Endodermal cell (in vitro differentiated cells): ENCODE data around the gene ELMO2. TPM values are rescaled to one million over a fixed set of nuclear protein-coding genes. Genes with fewer than 3 reads are reported as not detected.

Source experiments
- DNase-seq: peaks from one replicate; pipeline ENCODE4 v3.0.0-alpha.2; 2017
- H3K27ac ChIP-seq: 2 replicates; pipeline ENCODE4 v1.5.1; 2013; ENCODE audit warnings: mild to moderate bottlenecking, low read depth, low read length, moderate library complexity
- H3K27me3 ChIP-seq: 2 replicates; pipeline ENCODE4 v1.6.1; 2013; ENCODE audit warnings: mild to moderate bottlenecking, low read length, moderate library complexity; ENCODE audit not compliant: insufficient read depth, control insufficient read depth, poor library complexity, severe bottlenecking
- H3K36me3 ChIP-seq: 2 replicates; pipeline ENCODE4 v1.7.0; 2013; ENCODE audit warnings: mild to moderate bottlenecking, low read length, moderate library complexity; ENCODE audit not compliant: control insufficient read depth, insufficient read depth
- H3K4me1 ChIP-seq: one replicate; pipeline ENCODE4 v1.7.0; 2013; ENCODE audit warnings: low read length; ENCODE audit not compliant: control insufficient read depth, insufficient read depth
- H3K4me3 ChIP-seq: 2 replicates; pipeline ENCODE4 v1.5.1; 2013; ENCODE audit warnings: mild to moderate bottlenecking, low read length, moderate library complexity
- H3K9ac ChIP-seq: 2 replicates; pipeline ENCODE4 v1.6.1; 2013; ENCODE audit warnings: mild to moderate bottlenecking, low read length, moderate library complexity; ENCODE audit not compliant: poor library complexity, severe bottlenecking; ENCODE audit errors: extremely low read depth
- H3K9me3 ChIP-seq: 2 replicates; pipeline ENCODE4 v1.6.1; 2013; ENCODE audit warnings: mild to moderate bottlenecking, low read length, moderate library complexity; ENCODE audit not compliant: control insufficient read depth
- H3K27ac Mint-ChIP-seq: 2 replicates; pipeline ENCODE4 v1.8.0; 2020; ENCODE audit warnings: mixed read lengths
- H3K27me3 Mint-ChIP-seq: 2 replicates; pipeline ENCODE4 v1.8.0; 2021; ENCODE audit warnings: mild to moderate bottlenecking, mixed read lengths; ENCODE audit not compliant: insufficient read depth
- H3K36me3 Mint-ChIP-seq: 2 replicates; pipeline ENCODE4 v1.8.0; 2020; ENCODE audit warnings: low read depth, mixed read lengths
- H3K4me1 Mint-ChIP-seq: 2 replicates; pipeline ENCODE4 v1.8.0; 2020; ENCODE audit warnings: mixed read lengths
- H3K4me3 Mint-ChIP-seq: 2 replicates; pipeline ENCODE4 v1.8.0; 2020; ENCODE audit warnings: mild to moderate bottlenecking, moderate library complexity, mixed read lengths
- H3K9me3 Mint-ChIP-seq: 2 replicates; pipeline ENCODE4 v1.8.0; 2020; ENCODE audit warnings: mild to moderate bottlenecking, mixed read lengths
- CTCF ChIP-seq: fragments of 200-600 bp; sonication (generic); conservative IDR thresholded peaks from 2 replicates; pipeline ENCODE4 v1.5.0; 2021; ENCODE audit warnings: antibody characterized with exemption, mild to moderate bottlenecking
- WGBS, 2 experiments: methylation state at CpG; one replicate each; pipeline versions ENCODE4 v1.1.5 to v1.1.7; 2013; ENCODE audit warnings: missing lambda C conversion rate in 2 of 2, mixed read lengths in 1 of 2; ENCODE audit not compliant: insufficient coverage in 1 of 2, insufficient read length in 1 of 2; 5-methylcytosine and 5-hydroxymethylcytosine counted together
- total RNA-seq, 2 donors: library from RNA; stranded (reverse); fragmentation: NEBNext Ultra II Directional in 1 of 2; extraction: Animal tissue kit (Norgen Biotek cat#: 25700) in 1 of 2; gene quantifications; 2 replicates in 1 of 2; 3 replicates in 1 of 2; pipeline ENCODE4 v1.2.1, GENCODE V29; 2021

ELMO2 gene
- total RNA-seq, 2 donors from 2014 or later, result 44.8 to 52.8 TPM

GRCh38 chr20:46414608-46415007 lies 8.2 kb upstream of the ELMO2 start:
- no peak overlapping the region for H3K27ac ChIP-seq
- H3K36me3 ChIP-seq, result no peaks in the 10 kb centered on the region
- Mint-ChIP-seq H3K9me3 (no peaks in the 10 kb centered on the region), H3K4me3 (no peak overlapping the region), H3K4me1 (peaks cover 3% of the 10 kb centered on the region), H3K27ac (no peak overlapping the region), H3K36me3 (no peaks in the 10 kb centered on the region), H3K27me3 (peaks cover 3% of the 10 kb centered on the region)
- no peaks in the 10 kb centered on the region for H3K27me3 ChIP-seq
- H3K9me3 ChIP-seq, result no peaks in the 10 kb centered on the region
- DNase-seq, result no peak
- no peak for TF ChIP-seq CTCF
- H3K4me3 ChIP-seq, result no peak overlapping the region
- no peaks in the 10 kb centered on the region for H3K4me1 ChIP-seq
- 84% methylated on average over 2 to 5 of the region's 5 CpGs for WGBS, 2 experiments
- H3K9ac ChIP-seq, result no peak overlapping the region

- DNase-seq, result no peak
- H3K27ac ChIP-seq, result no peak overlapping the region
- H3K4me3 ChIP-seq, result no peak overlapping the region
- H3K9ac ChIP-seq, result no peak overlapping the region
- TF ChIP-seq CTCF, result no peak
- H3K27me3 ChIP-seq, result no peaks in the 10 kb centered on the region
- Mint-ChIP-seq H3K27me3 (peaks cover 7% of the 10 kb centered on the region), H3K4me1 (peaks cover 17% of the 10 kb centered on the region), H3K36me3 (no peaks in the 10 kb centered on the region), H3K9me3 (no peaks in the 10 kb centered on the region), H3K27ac (no peak overlapping the region), H3K4me3 (no peak overlapping the region)
- H3K9me3 ChIP-seq, result no peaks in the 10 kb centered on the region
- no peaks in the 10 kb centered on the region for H3K4me1 ChIP-seq
- 76 to 90% methylated on average over 3 of the region's 3 CpGs for WGBS, 2 experiments
- no peaks in the 10 kb centered on the region for H3K36me3 ChIP-seq
Observed at GRCh38 chr20:46411637-46412036, 5.2 kb upstream of the ELMO2 start.

GRCh38 chr20:46408281-46408731 lies 1.9 kb upstream of the ELMO2 start:
- no peaks in the 10 kb centered on the region for H3K9me3 Mint-ChIP-seq
- no peak overlapping the region for H3K9ac ChIP-seq
- H3K4me1 Mint-ChIP-seq, result peaks cover 29% of the 10 kb centered on the region
- H3K9me3 ChIP-seq, result no peaks in the 10 kb centered on the region
- H3K36me3 ChIP-seq, result peaks cover 4% of the 10 kb centered on the region
- no peak overlapping the region for H3K4me3 Mint-ChIP-seq
- no peak overlapping the region for H3K27ac ChIP-seq
- peaks cover 7% of the 10 kb centered on the region for H3K27me3 Mint-ChIP-seq
- 75 to 83% methylated on average over 4 to 5 of the region's 5 CpGs for WGBS, 2 experiments
- no peak for DNase-seq
- H3K27me3 ChIP-seq, result no peaks in the 10 kb centered on the region
- H3K27ac Mint-ChIP-seq, result no peak overlapping the region
- H3K4me3 ChIP-seq, result peak overlapping the region; percentile 92
- no peaks in the 10 kb centered on the region for H3K36me3 Mint-ChIP-seq
- H3K4me1 ChIP-seq, result peaks cover 6% of the 10 kb centered on the region
- no peak for TF ChIP-seq CTCF
